Common myeloid progenitor, CD34-positive (primary cell): Measurements from ENCODE around the gene IL21R.
"Not testable (repeated sequence)": the region's sequence is repeated elsewhere in the genome, so short reads cannot be mapped to it uniquely, and the experiment has no call there.

ENCODE experiments used
- CTCF ChIA-PET: fragments of 350-600 bp; sonication (Branson Sonifier 250); formaldehyde crosslinking; loops from one replicate; lab custom pipeline; 2021; ENCODE audit warnings: antibody characterized with exemption; lab: Charles Lee
- POLR2A ChIA-PET: fragments of 350-600 bp; sonication (Branson Sonifier 250); formaldehyde crosslinking; loops from one replicate; lab custom pipeline; 2021; ENCODE audit warnings: antibody characterized with exemption; lab: Charles Lee
- DNase-seq, 3 donors: peaks; one replicate each; pipeline versions ENCODE4 v3.0.0 to v3.0.0-alpha.2; 2013
- H3K27ac ChIP-seq, 2 experiments: 1 replicate in 1 of 2; 2 replicates in 1 of 2; pipeline ENCODE4 v1.7.0; 2013; ENCODE audit warnings: inconsistent platforms in 2 of 2, low read length in 2 of 2, mild to moderate bottlenecking in 2 of 2, low read depth in 1 of 2, moderate library complexity in 1 of 2; ENCODE audit not compliant: severe bottlenecking in 2 of 2, insufficient read depth in 1 of 2, poor library complexity in 1 of 2
- H3K27me3 ChIP-seq, 5 experiments: replicated peaks in 2 of 5; 1 replicate in 3 of 5; 2 replicates in 2 of 5; pipeline versions ENCODE4 v1.6.1 to v1.7.0; 2013; ENCODE audit warnings: low read length in 4 of 5, mild to moderate bottlenecking in 2 of 5, moderate library complexity in 2 of 5, inconsistent platforms in 1 of 5; ENCODE audit not compliant: insufficient read depth in 5 of 5, control insufficient read depth in 4 of 5
- H3K36me3 ChIP-seq, 4 experiments: 1 replicate in 2 of 4; 2 replicates in 2 of 4; pipeline versions ENCODE4 v1.6.1 to v1.7.0; 2013; ENCODE audit warnings: low read length in 3 of 4, control low read depth in 1 of 4, mild to moderate bottlenecking in 1 of 4; ENCODE audit not compliant: control insufficient read depth in 4 of 4, insufficient read depth in 4 of 4
- H3K4me1 ChIP-seq, 4 experiments: 1 replicate in 3 of 4; 2 replicates in 1 of 4; pipeline versions ENCODE4 v1.6.1 to v1.7.1; 2013; ENCODE audit warnings: low read length in 3 of 4, mild to moderate bottlenecking in 3 of 4, control low read depth in 1 of 4, inconsistent platforms in 1 of 4, moderate library complexity in 1 of 4; ENCODE audit not compliant: control insufficient read depth in 4 of 4, insufficient read depth in 4 of 4; ENCODE audit errors: control extremely low read depth in 1 of 4
- H3K4me3 ChIP-seq, 7 experiments: 1 replicate in 4 of 7; 2 replicates in 3 of 7; pipeline versions ENCODE4 v1.5.1 to v1.7.0; 2013; ENCODE audit warnings: mild to moderate bottlenecking in 7 of 7, low read length in 6 of 7, moderate library complexity in 6 of 7, inconsistent platforms in 2 of 7, low read depth in 2 of 7, control low read depth in 1 of 7; ENCODE audit not compliant: insufficient read depth in 4 of 7, control insufficient read depth in 1 of 7; ENCODE audit errors: extremely low read depth in 1 of 7
- H3K9me3 ChIP-seq, 5 experiments: 1 replicate in 4 of 5; 2 replicates in 1 of 5; pipeline versions ENCODE4 v1.6.1 to v1.7.1; 2013; ENCODE audit warnings: low read length in 4 of 5, mild to moderate bottlenecking in 2 of 5, inconsistent platforms in 1 of 5, low read depth in 1 of 5, moderate library complexity in 1 of 5; ENCODE audit not compliant: control insufficient read depth in 4 of 5, insufficient read depth in 2 of 5; ENCODE audit errors: control extremely low read depth in 1 of 5
- WGBS: methylation state at CpG from one replicate; pipeline ENCODE4 v1.1.5; 2013; ENCODE audit not compliant: insufficient coverage; 5-methylcytosine and 5-hydroxymethylcytosine counted together

Gene IL21R

GRCh38 chr16:27430512-27430911 lies 28.5 kb downstream of the IL21R start:
- CTCF ChIA-PET, result interaction anchor here (1.0 to 12.6 kb wide), 9 partner anchors 13 to 257 kb away, joined by 3 to 91 read pairs (median 6); partner anchors contain the start of gene IL21R
- H3K4me1 ChIP-seq, result peaks cover 4 to 75% (median 45%) of the 10 kb centered on the region in 4 experiments

GRCh38 chr16:27430923-27431484 lies 29.0 kb downstream of the IL21R start:
- H3K27me3 ChIP-seq, result peaks cover 0 to 2% (median 0%) of the 10 kb centered on the region in 5 experiments
- DNase-seq, result peak; percentile 99 to 100 (median 100)
- peaks cover 3 to 74% (median 45%) of the 10 kb centered on the region in 4 experiments for H3K4me1 ChIP-seq
- no peak overlapping the region for H3K27ac ChIP-seq
- H3K36me3 ChIP-seq, result peaks cover 0 to 6% (median 0%) of the 10 kb centered on the region in 4 experiments
- ChIA-PET CTCF (interaction anchor here (0.7 to 12.6 kb wide), 9 partner anchors 12 to 258 kb away, joined by 3 to 91 read pairs (median 6); partner anchors contain the start of gene IL21R), POLR2A (interaction anchor here (0.5 to 2.9 kb wide), 10 partner anchors 19 to 257 kb away, joined by 3 to 28 read pairs (median 4); partner anchors contain the start of gene IL21R)
- H3K4me3 ChIP-seq, result no peak overlapping the region
- H3K9me3 ChIP-seq, result no peaks in the 10 kb centered on the region
- WGBS, result 0% methylated on average over 7 of the region's 10 CpGs

More at GRCh38 chr16:27430512-27430911, 28.5 kb downstream of the IL21R start:
- no peak overlapping the region for H3K27ac ChIP-seq
- H3K36me3 ChIP-seq, result peaks cover 0 to 6% (median 0%) of the 10 kb centered on the region in 4 experiments
- no peak for DNase-seq
- peaks cover 0 to 2% (median 0%) of the 10 kb centered on the region in 5 experiments for H3K27me3 ChIP-seq
- no peaks in the 10 kb centered on the region for H3K9me3 ChIP-seq
- H3K4me3 ChIP-seq, result no peak overlapping the region
- POLR2A ChIA-PET, result interaction anchor here (0.5 to 2.9 kb wide), 7 partner anchors 19 to 257 kb away, joined by 3 to 28 read pairs (median 5); partner anchors contain the start of gene IL21R
- WGBS, result 78% methylated on average over 4 of the region's 7 CpGs

- H3K27me3 ChIP-seq, result peaks cover 0 to 2% (median 0%) of the 10 kb centered on the region in 5 experiments
- H3K4me3 ChIP-seq, result no peak overlapping the region
- H3K27ac ChIP-seq, result no peak overlapping the region
- peak in 1 of 3 donors; percentile 50 for DNase-seq
- no peaks in the 10 kb centered on the region for H3K9me3 ChIP-seq
- H3K4me1 ChIP-seq, result peaks cover 2 to 65% (median 42%) of the 10 kb centered on the region in 4 experiments
- H3K36me3 ChIP-seq, result peaks cover 0 to 6% (median 0%) of the 10 kb centered on the region in 4 experiments
- 83% methylated on average over 12 of the region's 15 CpGs for WGBS
- ChIA-PET POLR2A (interaction anchor here (0.6 to 2.9 kb wide), 9 partner anchors 18 to 258 kb away, joined by 3 to 28 read pairs (median 4); partner anchors contain the start of gene IL21R), CTCF (interaction anchor here (0.7 to 12.6 kb wide), 12 partner anchors 9 to 259 kb away, joined by 3 to 91 read pairs (median 6); partner anchors contain the start of gene IL21R)
Observed at GRCh38 chr16:27431773-27432532, 30.0 kb downstream of the IL21R start.

GRCh38 chr16:27432558-27432957 lies 30.6 kb downstream of the IL21R start:
- peaks cover 0 to 6% (median 0%) of the 10 kb centered on the region in 4 experiments for H3K36me3 ChIP-seq
- no peak overlapping the region for H3K4me3 ChIP-seq
- peaks cover 2 to 59% (median 41%) of the 10 kb centered on the region in 4 experiments for H3K4me1 ChIP-seq
- peaks cover 0 to 2% (median 0%) of the 10 kb centered on the region in 5 experiments for H3K27me3 ChIP-seq
- WGBS, result 20% methylated on average over 6 of the region's 6 CpGs
- H3K27ac ChIP-seq, result no peak overlapping the region
- ChIA-PET CTCF (interaction anchor here (0.7 to 12.6 kb wide), 10 partner anchors 8 to 261 kb away, joined by 3 to 91 read pairs (median 6); partner anchors contain the start of gene IL21R), POLR2A (interaction anchor here (1.2 to 2.9 kb wide), 3 partner anchors 18 to 31 kb away, joined by 4 to 28 read pairs (median 11); partner anchors contain the start of gene IL21R)
- no peaks in the 10 kb centered on the region for H3K9me3 ChIP-seq
- DNase-seq, result peak in 2 of 3 donors; percentile 58 to 72

- not testable (repeated sequence) for H3K9me3 ChIP-seq, H3K27me3 ChIP-seq, H3K27ac ChIP-seq, H3K4me3 ChIP-seq, H3K36me3 ChIP-seq
- 39% methylated on average over 3 of the region's 5 CpGs for WGBS
- DNase-seq, result peak in 1 of 3 donors; percentile 39
- peaks cover 2 to 55% (median 41%) of the 10 kb centered on the region in 4 experiments for H3K4me1 ChIP-seq
- ChIA-PET CTCF (interaction anchor here (0.7 to 12.6 kb wide), 7 partner anchors 8 to 262 kb away, joined by 3 to 91 read pairs (median 6); partner anchors contain the start of gene IL21R), POLR2A (interaction anchor here (1.2 to 1.9 kb wide), 2 partner anchors 17 to 22 kb away, joined by 4 to 11 read pairs; no protein-coding TSS in a partner anchor)
Observed at GRCh38 chr16:27433191-27433590, 31.2 kb downstream of the IL21R start.

GRCh38 chr16:27433636-27434035 lies 31.7 kb downstream of the IL21R start:
- 57% methylated on average over 7 of the region's 8 CpGs for WGBS
- no peak for DNase-seq
- H3K36me3 ChIP-seq, result peaks cover 0 to 6% (median 0%) of the 10 kb centered on the region in 4 experiments
- no peaks in the 10 kb centered on the region for H3K9me3 ChIP-seq
- ChIA-PET CTCF (interaction anchor here (0.9 to 12.6 kb wide), 7 partner anchors 9 to 263 kb away, joined by 3 to 91 read pairs (median 6); partner anchors contain the start of gene IL21R), POLR2A (interaction anchor here (1.9 kb wide), 1 partner anchor 17 kb away, joined by 11 read pairs; no protein-coding TSS in a partner anchor)
- no peak overlapping the region for H3K27ac ChIP-seq
- no peak overlapping the region for H3K4me3 ChIP-seq
- H3K27me3 ChIP-seq, result peaks cover 0 to 2% (median 0%) of the 10 kb centered on the region in 5 experiments
- H3K4me1 ChIP-seq, result peaks cover 2 to 53% (median 37%) of the 10 kb centered on the region in 4 experiments
